Fibroblast of skin of right quadriceps (primary cell): ENCODE results near the gene NUDT8.
A peak's percentile ranks its signal among the peaks of the same experiment; 100 is the strongest.
"Not testable (repeated sequence)": the region's sequence is repeated elsewhere in the genome, so short reads cannot be mapped to it uniquely, and the experiment has no call there.

Source experiments
- DNase-seq: peaks from one replicate; pipeline ENCODE4 v3.0.0-alpha.2; 2013

Gene NUDT8

DNA sequence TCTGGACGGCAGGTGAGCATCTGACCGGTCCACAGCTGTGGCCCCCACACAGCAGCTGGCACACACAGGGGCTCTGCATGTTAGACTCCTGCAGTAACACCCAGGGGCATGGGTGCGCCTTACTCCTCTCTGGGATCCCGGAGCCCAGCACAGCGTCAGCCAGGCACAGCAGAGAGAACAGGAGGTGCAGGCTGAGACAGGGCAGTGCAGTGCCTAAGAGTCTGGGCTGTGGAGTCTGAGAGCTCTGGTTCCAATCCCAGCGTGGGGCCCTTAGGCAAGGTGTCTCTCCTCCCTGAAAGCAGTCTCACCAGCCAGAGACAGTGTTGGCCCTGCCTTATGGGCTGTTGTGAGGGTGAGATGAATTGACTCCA, 2.3 kb downstream of the NUDT8 start:
- no peak for DNase-seq

DNA sequence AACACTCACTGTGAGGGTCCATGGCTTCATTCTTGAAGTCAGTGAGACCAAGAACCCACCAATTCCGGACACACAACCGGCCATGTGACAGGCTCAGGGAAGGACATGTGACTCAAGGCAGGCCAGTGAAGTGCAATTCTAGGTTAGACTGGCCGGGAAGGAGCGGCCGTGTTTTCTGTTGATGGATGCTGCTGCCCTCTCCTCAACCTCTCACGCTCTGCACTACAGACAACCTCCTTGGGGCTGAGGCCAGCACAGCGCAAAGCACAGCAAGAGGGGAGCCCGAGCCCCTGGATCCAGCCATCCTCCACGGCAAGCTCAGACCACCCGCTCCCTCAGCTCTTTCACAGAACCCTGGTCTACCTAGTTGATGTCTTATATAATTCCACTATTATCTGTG, 2.8 kb downstream of the NUDT8 start:
- no peak for DNase-seq

DNA sequence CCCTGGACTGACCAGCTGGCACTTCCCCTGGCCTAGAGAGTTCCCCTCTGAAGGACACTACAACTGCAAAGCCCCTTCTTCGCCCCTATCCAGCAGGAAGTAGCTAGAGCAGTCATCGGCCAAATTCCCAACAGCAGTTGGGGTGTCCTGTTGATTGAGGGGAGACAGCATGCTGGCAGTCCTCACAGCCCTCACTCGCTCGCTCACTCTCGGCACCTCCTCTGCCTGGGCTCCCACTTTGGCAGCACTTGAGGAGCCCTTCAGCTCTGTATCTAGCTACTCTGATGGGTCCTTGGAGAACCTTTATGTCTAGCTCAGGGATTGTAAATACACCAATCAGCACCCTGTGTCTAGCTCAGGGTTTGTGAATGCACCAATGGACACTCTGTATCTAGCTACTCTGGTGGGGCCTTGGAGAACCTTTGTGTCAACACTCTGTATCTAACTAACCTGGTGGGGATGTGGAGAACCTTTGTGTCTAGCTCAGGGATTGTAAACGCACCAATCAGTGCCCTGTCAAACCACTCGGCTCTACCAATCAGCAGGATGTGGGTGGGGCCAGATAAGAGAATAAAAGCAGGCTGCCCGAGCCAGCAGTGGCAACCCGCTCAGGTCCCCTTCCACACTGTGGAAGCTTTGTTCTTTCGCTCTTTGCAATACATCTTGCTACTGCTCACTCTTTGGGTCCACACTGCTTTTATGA, 3.5 kb downstream of the NUDT8 start:
- not testable (repeated sequence) for DNase-seq

DNA sequence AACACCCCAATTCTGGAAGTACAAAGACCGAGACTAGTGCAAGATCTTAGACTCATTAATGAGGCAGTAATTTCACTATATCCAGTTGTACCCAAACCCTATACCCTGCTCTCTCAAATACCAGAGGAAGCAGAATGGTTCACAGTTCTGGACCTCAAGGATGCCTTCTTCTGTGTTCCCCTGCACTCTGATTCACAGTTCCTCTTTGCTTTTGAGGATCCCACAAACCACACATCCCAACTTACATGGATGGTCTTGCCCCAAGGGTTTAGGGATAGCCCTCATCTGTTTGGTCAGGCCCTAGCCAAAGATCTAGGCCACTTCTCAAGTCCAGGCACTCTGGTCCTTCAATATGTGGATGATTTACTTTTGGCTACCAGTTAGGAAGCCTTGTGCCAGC, 5.9 kb downstream of the NUDT8 start:
- DNase-seq = not testable (repeated sequence)

DNA sequence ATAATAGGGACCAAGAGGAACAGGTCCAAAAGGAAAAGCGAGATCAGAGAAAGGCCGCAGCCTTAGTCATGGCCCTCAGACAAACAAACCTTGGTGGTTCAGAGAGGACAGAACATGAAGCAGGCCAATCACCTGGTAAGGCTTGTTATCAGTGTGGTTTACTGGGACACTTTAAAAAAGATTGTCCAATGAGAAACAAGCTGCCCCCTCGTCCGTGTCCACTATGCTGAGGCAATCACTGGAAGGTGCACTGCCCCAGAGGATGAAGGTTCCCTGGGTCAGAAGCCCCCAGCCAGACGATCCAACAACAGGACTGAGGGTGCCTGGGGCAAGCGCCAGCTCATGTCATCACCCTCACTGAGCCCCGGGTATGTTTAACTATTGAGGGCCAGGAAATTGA, 6.8 kb downstream of the NUDT8 start:
- DNase-seq = not testable (repeated sequence)

DNA sequence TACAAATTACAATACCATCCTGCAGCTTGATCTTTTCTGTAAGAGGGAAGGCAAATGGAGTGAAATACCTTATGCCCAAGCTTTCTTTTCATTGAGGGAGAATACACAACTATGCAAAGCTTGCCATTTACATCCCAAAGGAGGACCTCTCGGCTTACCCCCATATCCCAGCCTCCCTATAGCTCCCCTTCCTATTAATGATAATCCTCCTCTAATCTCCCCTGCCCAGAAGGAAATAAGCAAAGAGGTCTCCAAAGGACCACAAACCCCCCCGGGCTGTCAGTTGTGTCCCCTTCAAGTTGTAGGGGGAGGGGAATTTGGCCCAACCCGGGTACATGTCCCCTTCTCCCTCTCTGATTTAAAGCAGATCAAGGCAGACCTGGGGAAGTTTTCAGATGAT, 7.8 kb downstream of the NUDT8 start:
- not testable (repeated sequence) for DNase-seq

DNA sequence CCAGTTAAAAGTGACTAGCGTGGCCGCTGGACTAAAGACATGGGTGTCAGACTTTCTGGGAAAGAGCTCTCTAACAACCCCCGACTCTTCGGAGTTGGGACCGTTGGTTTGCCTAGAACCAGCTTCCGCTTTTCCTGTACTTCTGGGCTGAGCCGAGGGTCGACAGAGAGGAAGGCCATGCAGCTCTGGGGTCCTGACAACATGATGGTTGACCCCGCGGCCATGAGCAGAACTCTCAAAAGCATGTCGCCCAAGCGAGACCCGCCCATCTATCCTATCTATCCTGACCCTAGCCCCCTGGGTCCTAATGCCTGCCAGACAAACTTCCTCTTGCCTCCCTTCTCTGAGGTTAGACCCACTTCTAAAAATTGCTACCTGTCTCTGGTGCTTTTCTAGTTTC, 9.1 kb downstream of the NUDT8 start:
- not testable (repeated sequence) for DNase-seq

DNA sequence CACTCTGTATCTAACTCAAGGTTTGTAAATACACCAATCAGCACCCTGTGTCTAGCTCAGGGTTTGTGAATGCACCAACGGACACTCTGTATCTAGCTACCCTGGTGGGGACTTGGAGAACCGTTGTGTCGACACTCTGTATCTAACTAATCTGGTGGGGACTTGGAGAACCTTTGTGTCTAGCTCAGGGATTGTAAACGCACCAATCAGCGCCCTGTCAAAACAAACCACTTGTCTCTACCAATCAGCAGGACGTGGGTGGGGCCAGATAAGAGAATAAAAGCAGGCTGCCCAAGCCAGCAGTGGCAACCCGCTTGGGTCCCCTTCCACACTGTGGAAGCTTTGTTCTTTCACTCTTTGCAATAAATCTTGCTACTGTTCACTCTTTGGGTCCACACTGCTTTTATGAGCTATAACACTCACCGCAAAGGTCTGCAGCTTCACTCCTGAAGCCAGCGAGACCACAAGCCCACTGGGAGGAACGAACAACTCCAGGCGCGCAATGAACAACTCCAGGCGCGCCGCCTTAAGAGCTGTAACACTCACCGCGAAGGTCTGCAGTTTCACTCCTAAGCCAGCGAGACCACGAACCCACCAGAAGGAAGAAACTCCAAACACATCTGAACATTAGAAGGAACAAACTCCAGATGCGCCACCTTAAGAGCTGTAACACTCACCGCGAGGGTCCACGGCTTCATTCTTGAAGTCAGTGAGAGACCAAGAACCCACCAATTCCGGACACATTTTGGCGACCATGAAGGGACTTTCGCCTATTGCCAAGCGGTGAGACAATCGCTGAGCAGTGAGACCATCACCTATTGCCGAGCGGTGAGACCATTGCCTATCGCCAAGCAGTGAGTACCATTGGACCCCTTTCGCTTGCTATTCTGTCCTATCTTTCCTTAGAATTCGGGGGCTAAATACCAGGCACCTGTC, 9.8 kb downstream of the NUDT8 start:
- not testable (repeated sequence) for DNase-seq

DNA sequence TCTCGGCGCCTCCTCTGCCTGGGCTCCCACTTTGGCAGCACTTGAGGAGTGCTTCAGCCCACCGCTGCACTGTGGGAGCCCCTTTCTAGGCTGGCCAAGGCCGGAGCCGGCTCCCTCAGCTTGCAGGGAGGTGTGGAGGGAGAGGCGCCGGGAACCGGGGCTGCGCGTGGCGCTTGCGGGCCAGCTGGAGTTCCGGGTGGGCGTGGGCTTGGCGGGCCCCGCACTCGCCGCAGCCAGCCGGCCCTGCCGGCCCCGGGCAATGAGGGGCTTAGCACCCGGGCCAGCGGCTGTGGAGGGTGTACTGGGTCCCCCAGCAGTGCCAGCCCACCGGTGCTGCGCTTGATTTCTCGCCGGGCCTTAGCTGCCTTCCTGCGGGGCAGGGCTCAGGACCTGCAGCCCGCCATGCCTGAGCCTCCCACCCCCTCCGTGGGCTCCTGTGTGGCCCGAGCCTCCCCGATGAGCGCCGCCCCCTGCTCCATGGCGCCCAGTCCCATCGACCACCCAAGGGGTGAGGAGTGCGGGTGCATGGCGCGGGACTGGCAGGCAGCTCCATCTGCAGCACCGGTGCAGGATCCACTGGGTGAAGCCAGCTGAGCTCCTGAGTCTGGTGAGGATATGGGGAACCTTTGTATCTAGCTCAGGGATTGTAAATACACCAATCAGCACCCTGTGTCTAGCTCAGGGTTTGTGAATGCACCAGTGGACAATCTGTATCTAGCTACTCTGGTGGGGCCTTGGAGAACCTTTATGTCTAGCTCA, 10.7 kb downstream of the NUDT8 start:
- DNase-seq = not testable (repeated sequence)

DNA sequence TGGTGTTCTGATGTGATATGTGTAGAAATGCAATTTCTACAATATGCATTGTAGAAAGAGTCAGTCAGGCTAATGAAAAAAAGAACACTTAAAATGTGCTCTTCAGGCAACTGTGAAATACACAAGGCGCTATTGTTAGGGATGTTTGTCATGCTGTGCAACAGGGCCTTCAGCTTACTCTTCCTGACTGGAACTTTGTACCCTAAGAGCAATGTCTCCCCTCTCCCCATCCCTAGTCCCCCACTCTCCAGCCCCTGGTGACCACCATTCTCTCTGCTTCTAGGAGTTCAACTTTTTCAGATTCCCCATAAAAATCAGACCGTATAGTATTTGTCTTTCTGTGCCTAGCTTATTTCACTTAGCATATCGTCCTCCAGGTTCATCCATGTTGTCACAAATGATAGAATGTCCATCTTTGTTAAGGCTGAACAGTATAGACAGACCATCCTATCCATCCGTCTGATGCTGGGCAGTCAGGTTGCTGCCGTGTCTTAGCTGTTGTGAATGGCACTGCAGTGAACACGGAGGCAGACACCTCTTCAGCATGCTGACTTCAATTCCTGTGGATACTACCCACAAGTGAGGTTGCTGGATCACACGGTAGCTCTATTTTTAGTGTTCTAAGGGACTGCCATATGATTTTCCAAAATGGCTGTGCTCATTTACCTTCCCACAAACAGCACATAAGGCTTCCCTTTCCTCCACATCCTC, 12.3 kb downstream of the NUDT8 start:
- no peak for DNase-seq

DNA sequence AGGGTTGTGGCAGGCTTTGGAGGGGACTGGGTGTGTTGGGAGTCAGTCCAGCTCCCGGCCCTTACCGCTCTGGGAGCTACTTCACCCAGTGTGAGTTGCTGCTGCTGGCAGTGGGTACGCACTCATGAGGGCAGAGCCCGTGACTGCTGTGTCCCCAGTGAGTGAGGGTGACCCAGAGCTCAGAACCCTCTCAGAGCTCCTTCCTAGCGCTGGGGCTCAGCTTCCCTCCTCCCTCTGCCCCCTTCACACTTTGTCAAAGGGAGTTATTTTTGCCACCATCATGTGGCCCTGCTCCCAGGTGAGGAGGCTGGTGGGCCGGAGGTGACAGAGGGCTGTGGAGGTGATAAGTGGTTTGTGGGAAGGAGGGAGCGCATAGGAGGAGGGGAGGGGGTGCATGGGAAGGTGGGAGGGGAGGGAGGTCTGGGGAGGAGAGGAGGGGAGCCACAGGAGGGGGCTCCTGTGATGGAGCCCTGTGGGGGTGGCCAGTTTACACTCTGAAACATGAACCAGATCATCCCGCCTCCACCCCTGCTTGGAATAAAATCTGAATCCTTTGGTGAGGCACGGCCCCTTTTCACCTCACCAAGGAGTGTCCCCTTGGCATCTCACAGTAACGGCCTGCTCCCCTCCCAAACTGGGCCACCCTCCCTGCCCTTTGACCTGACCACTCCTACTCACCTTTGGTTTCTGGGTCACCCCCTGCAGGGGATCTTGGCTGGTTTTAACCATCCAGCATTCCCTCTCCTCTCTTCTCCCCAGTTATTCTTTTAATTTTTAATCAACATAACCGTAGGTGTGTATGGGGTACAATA, 13.1 kb downstream of the NUDT8 start:
- DNase-seq = no peak

DNA sequence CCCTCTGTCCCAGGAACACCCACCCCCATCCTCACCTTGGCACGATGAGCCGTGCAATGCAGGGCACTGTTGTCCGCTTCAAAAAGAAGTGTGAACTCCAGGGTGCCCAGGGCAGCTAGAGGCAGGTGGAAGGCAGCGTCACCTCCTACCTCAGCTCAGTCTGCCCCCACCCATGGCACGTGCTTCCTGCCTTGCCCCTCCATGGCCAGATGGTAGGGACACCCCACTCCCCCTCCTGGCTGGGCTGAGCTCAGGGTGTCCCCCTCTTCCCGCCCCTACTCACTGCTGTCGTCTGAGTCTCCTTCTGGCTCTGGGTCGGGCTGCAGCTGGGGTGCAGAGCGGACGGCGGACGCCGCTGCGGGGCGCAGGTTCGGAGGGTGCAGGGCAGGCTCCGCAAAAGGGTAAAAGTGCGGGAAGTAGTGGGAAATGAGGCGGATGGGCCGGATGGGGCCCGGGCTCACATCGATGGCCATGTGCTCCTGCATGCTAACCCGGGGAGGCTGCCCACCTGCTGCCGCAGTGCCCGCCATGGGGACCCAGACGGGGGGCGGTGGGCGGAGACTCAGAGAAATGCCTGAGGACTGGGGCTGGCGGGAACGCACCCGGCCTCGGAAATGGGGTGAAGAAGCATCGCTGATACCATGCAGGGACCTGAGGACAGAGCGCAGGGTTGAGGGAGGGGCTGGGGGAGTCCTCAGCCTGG, 13.9 kb downstream of the NUDT8 start:
- DNase-seq = no peak

DNA sequence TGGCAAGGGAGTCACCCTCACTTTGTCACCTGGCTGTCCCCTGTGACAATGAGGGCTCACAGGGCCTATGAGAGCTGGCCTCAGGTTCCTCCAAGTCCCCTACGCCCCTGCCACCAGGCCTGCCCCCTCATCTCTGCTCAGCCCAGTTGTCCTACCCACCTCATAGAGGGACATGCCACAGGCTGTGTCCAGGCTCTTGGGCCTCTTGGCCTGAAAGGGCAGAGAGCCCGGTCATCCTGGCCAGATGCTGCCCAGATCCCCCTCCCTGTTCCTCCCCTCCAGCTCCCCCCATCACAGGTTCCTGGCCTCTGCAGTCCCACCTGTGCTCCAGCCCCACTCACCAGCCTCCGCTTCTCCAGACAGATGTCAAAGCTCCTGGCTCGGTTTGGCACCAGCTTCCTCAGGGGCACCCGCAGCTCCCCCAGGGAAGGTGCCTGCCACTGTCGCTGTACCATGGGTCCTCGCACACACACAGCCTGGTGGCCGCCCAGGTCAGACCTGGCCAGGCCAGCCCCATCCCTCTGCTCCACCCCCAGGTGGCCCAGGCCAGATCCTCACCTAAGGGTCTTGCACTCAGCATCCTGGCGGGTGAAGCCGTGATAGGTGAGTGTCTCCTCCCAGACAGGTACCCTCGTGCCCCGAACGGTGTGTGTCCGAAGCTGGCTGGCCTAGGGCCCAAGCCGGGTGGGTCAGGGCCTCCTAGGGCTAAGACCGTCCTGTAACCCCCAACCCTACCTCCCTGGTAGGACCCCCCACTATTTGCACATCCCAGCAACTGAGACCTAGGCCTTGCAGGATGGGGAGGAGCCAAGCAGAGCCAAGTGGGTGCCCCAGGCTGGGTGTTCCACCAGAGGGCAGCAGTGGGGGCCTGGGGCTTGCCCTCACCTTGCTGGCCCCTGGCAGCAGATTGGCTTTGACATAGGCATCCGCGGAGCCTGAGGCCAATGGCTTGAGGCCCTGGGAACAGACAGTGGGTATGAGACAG, 14.7 kb downstream of the NUDT8 start:
- DNase-seq = no peak

DNA sequence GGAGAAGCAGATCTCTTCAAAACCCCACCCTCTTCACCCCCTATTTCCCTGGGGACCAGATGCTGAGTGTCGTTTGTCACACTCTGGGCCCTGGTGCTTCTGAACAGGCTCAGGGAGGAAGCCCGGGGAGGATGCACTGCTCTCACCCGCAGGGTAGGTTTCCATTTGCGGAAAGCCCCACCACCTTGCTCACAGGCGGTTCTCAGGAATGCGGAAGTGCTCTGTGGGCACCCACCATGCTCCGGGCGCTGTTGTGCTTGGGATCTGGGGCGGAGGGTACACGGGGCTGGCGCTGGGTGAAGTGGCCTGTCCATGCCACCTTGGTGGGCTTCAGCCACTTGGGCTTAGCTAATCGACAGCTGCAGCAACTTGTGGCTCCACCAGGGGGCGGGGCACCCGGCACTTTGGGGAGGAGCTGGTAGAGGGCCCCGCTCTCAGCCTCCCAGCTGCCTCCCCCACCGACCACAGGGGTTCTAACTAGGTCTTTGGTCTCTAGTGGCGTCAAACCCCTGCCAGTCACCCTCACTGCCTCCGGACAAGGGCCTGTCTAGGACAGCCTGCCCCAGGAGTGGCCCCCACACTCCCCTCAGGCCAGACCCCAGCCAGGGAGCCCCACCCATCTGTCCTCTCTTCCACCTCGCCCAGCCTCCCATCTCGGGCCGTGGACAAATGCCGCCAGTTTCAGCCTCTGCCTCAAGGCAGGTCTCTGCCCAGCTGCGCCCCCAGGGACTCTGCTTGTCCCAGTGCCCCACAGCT, 15.6 kb downstream of the NUDT8 start:
- peak; percentile 36 for DNase-seq

DNA sequence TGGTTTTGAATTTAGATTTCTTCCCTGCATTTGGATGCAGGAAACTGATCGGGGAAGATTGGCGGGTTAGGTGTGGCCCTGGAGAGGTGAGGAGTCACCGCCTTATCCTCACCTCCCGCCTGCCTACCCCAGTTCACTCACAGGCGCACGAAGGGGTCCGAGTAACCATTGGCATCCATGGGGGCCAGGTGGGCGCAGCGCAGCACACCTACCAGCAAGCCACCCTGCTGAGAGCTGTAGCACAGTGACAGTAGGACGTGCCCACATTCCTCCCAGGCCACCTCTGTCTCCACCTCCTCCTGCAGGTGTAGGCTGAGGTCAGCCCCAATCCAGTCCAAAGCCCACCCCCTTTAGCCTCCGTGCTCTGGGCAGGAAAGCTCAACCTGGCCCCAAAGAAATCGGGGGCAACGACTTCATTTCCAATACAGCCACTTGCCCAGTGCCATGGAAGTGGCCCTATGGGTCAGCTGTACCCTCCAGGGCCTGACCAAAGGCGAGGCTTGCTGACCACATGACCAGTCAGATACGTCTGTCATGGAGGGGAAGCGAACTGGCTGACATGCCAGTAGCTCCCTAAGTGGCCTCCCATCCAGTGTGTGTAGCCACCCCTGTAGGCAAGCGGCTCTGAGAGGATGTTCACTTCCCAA, 16.3 kb downstream of the NUDT8 start:
- no peak for DNase-seq

DNA sequence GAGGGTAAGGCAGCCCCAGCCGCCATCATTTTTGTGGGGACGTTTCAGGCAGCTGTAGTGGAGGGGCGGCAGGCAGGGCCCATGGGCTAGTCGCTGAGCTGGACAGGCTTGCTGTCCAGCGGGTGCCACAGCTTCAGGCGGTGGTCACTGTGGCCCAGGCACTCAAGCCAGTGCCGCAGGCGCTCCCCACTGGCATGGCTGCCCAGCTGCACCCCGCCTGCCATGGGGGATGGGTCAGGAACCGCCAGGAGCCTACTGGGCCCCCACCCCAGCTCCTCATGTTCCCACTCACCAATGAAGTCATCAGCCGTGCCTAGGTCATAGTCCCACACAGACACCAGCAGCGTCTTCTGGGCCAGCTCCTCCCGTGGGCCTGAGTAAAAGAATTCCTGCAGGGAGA, 17.0 kb downstream of the NUDT8 start:
- no peak for DNase-seq

DNA sequence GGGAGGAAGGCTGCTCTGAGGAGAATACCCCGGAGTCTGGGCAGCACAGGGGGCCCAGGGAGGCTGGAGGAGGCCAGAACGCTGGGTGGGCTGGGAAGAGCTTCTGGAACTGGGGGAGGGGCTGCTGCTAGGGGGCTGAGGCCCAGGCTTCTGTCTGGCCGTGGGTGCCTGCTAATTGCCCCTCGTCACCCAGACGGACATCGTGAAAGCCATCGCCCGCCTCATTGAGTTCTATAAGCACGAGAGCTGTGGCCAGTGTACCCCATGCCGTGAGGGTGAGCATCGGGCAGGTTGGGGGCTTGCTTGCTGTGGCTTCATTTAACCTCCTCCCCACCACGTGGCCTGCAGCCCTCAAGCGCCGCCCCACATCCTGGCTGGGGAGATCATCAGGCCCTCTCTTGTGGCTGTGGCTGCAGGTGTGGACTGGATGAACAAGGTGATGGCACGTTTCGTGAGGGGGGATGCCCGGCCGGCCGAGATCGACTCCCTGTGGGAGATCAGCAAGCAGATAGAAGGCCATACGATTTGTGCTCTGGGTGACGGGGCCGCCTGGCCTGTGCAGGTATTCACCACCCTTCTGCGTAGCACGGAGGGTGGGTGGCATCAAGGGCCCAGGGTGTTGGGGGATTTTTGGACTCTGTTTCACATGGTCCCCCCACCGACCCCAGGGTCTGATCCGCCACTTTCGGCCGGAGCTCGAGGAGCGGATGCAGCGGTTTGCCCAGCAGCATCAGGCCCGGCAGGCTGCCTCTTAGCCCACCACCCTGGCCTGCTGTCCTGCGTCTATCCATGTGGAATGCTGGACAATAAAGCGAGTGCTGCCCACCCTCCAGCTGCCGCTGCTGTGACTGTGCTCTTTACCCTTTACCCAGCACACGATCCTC, 17.8 kb downstream of the NUDT8 start:
- DNase-seq = no peak

DNA sequence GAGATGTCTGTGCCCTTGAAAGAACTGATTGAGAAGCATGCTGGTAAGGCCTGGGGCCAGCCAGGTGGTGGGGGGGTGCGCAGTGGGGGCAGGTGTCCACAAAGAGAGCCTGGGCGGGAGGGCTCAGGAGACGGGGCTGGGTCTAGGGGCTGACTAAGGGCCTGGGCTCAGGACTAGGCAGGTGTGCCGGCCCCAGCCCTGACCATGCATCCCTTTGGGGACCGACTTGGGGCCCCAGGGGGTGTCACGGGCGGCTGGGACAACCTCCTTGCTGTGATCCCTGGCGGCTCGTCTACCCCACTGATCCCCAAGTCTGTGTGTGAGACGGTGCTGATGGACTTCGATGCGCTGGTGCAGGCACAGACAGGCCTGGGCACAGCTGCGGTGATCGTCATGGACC, 18.6 kb downstream of the NUDT8 start:
- DNase-seq = no peak
